GM18858 (cell line): ENCODE measurements around the gene TMEM221.
"Not testable (repeated sequence)": the region's sequence is repeated elsewhere in the genome, so short reads cannot be mapped to it uniquely, and the experiment has no call there.

Source experiments
- ATAC-seq: cut with Tn5 transposase; IDR thresholded peaks from one replicate; pipeline ENCODE4 v1.9.1; 2021; ENCODE audit not compliant: unreplicated experiment

TMEM221 gene

GRCh38 chr19:17448131-17448967, at the start of gene TMEM221:
Gene TMEM221 (minus strand): TSS chr19:17448668. CDS start chr19:17448462, 206 bp downstream.
- no peak for ATAC-seq

- no peak for ATAC-seq
Observed at GRCh38 chr19:17497149-17497798, 48.8 kb upstream of the TMEM221 start.

GRCh38 chr19:17496337-17496997, 48.0 kb upstream of the TMEM221 start:
- no peak for ATAC-seq

- no peak for ATAC-seq
Observed at GRCh38 chr19:17495639-17496296, 47.3 kb upstream of the TMEM221 start.

- ATAC-seq, result no peak
Observed at GRCh38 chr19:17491287-17491686, 42.8 kb upstream of the TMEM221 start.

GRCh38 chr19:17490411-17490810, 41.9 kb upstream of the TMEM221 start:
- ATAC-seq, result no peak

- ATAC-seq, result no peak
Observed at GRCh38 chr19:17489392-17490030, 41.0 kb upstream of the TMEM221 start.

GRCh38 chr19:17488593-17489391, 40.3 kb upstream of the TMEM221 start:
- ATAC-seq, result no peak

DNA sequence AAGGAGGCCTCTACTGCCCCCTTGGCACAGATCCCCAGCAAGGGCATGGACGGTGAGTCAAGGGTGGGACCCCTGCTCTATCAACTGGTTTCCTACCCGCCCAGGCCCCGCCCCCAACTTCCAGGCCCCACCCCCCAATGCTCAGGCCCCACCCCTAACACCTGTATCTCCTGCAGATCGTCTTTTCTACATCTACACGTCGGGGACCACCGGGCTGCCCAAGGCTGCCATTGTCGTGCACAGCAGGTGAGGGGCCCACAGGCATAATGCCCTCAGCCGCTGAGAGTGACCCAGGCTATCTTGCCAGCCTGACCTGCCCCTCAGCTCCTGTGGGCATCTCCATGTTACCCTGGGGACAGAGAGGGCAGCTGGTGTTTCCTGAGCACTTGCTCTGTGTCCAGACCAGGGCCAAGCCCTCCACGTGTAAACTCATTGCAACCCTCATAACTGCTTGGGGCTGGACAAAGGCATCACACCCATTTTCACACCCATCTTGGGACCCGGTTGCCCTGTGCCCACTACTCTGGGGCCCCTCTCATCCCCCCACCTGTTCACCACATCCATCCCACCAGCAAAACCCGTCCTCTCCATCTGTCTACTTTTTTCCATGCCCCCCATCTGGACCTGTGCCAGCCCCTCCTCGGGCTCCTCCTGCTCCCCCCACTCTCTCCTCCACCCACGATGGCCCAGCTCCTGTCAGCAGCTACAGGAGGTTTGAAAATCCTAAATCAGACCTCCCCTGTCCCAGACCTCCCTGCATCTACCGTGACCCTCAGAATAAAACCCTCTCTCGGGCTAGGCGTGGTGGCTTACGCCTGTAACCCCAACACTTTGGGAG, 39.0 kb upstream of the TMEM221 start:
- ATAC-seq, result no peak

DNA sequence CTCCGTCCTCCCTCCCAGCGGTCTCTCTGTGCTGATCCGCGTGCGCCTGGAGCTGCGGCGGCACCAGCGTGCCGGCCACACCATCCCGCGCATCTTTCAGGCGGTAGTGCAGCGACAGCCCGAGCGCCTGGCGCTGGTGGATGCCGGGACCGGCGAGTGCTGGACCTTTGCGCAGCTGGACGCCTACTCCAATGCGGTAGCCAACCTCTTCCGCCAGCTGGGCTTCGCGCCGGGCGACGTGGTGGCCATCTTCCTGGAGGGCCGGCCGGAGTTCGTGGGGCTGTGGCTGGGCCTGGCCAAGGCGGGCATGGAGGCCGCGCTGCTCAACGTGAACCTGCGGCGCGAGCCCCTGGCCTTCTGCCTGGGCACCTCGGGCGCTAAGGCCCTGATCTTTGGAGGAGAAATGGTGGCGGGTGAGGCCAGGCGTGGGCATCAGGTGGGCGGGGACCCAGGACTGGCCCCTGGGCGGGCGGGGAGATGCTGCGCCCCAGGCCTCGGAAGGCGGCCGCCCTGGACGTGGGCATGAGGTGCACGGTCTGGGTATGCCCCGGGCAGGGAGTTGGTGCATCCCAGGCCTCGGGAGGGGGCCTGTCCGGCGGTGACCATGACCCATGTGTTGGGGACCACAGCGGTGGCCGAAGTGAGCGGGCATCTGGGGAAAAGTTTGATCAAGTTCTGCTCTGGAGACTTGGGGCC, 38.2 kb upstream of the TMEM221 start:
- ATAC-seq, result no peak

DNA sequence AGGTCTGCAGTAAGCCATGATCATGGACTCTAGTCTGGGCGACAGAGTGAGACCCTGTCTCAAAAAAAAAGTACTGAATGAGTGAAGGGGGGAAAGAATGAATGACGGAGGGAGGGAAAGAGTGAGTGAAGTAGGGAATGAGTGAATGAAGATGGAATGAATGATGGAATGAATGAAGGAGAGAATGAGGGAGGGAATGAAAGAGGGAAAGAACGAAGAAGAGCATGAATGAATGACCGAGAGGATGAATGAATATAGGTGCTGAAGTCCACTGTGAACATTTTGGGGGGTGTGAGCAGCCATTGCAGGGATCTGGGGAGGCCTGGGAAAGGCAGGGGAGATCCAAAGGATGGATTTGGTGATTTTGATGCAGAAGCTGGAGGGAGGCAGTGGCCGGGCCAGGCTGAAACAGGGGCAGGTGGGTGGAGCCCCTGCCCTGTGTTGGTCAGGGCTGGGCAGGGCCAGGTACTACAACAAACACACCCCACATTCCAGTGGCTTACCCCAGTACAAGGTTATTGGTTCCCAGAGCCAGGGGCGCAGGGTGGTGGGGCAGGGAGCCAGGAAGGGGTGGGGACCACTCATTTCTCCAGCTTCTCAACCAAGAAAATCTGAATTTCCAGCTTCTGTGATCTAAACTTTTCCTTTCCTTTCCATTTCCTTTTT, 36.2 kb upstream of the TMEM221 start:
- ATAC-seq, result no peak

DNA sequence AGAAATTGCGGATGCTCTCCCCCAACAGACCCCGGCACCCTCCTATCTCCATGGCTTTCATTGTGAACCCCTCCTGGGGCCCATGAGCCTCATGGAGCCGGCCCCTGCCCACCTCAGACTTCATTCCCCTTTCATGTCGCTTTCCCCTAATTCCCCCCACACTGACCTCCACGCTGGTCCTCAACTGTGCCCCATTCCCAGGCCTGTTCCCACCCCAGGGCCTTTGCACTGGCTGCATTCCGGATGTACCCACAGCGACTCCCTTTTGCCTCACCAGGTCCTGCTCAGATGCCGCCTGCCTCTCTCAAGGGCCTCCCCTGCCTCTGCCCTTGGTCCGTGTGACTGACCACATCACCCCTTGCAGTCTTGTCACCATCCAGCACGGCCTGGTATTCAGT, 35.1 kb upstream of the TMEM221 start:
- no peak for ATAC-seq

DNA sequence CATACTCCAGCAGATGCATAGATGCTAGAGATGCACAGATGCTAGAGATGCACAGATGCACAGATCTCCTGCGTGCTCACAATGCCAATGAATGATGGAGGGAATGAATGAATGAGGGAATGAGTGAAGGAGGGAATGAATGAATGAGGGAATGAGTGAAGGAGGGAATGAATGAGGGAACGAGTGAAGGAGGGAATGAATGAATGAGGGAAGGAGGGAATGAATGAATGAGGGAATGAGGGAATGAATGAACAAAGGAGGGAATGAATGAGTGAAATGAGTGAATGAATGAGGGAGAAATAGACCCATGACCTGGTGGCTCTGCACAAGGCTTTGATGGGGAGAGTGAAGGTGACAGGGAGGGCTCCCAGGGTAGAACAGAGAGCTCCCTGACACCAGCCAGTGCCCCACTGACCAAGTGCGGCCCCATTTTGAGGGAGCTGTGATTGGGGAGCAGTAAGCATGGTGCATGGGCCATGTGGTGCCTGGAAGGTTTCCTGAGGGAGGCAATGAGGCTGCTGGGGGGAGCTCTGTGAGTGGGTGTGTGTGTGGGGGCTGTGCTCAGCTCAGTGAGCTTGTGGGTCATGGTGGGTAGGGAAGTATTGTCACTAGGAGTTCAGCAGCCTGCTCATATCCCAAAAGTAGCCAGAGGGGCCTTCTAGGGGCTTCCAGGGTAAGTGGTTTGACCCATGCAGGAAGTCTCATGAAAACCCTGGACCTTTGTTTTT, 34.6 kb upstream of the TMEM221 start:
- no peak for ATAC-seq

- ATAC-seq, result no peak
Observed at GRCh38 chr19:17481986-17482385, 33.5 kb upstream of the TMEM221 start.

- no peak for ATAC-seq
Observed at GRCh38 chr19:17479325-17479791, 30.9 kb upstream of the TMEM221 start.

GRCh38 chr19:17475541-17476115, 27.2 kb upstream of the TMEM221 start:
- ATAC-seq, result no peak

GRCh38 chr19:17475011-17475540, 26.6 kb upstream of the TMEM221 start:
- ATAC-seq, result not testable (repeated sequence)
